NCI-H524 (cell line): ENCODE results near the gene FLNC.

ENCODE experiments used
- DNase-seq, 2 experiments: peaks; one replicate each; lab custom pipeline; 2025; lab: John Stamatoyannopoulos, UW

Gene FLNC, protein sequence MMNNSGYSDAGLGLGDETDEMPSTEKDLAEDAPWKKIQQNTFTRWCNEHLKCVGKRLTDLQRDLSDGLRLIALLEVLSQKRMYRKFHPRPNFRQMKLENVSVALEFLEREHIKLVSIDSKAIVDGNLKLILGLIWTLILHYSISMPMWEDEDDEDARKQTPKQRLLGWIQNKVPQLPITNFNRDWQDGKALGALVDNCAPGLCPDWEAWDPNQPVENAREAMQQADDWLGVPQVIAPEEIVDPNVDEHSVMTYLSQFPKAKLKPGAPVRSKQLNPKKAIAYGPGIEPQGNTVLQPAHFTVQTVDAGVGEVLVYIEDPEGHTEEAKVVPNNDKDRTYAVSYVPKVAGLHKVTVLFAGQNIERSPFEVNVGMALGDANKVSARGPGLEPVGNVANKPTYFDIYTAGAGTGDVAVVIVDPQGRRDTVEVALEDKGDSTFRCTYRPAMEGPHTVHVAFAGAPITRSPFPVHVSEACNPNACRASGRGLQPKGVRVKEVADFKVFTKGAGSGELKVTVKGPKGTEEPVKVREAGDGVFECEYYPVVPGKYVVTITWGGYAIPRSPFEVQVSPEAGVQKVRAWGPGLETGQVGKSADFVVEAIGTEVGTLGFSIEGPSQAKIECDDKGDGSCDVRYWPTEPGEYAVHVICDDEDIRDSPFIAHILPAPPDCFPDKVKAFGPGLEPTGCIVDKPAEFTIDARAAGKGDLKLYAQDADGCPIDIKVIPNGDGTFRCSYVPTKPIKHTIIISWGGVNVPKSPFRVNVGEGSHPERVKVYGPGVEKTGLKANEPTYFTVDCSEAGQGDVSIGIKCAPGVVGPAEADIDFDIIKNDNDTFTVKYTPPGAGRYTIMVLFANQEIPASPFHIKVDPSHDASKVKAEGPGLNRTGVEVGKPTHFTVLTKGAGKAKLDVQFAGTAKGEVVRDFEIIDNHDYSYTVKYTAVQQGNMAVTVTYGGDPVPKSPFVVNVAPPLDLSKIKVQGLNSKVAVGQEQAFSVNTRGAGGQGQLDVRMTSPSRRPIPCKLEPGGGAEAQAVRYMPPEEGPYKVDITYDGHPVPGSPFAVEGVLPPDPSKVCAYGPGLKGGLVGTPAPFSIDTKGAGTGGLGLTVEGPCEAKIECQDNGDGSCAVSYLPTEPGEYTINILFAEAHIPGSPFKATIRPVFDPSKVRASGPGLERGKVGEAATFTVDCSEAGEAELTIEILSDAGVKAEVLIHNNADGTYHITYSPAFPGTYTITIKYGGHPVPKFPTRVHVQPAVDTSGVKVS (N-terminal part only)

GRCh38 chr7:128830231-128831177 lies at the start of gene FLNC:
TSS of gene FLNC (plus strand) at chr7:128830406. CDS start at chr7:128830638, 232 bp downstream.
- DNase-seq = peak in 1 of 2 experiments; percentile 26

DNA sequence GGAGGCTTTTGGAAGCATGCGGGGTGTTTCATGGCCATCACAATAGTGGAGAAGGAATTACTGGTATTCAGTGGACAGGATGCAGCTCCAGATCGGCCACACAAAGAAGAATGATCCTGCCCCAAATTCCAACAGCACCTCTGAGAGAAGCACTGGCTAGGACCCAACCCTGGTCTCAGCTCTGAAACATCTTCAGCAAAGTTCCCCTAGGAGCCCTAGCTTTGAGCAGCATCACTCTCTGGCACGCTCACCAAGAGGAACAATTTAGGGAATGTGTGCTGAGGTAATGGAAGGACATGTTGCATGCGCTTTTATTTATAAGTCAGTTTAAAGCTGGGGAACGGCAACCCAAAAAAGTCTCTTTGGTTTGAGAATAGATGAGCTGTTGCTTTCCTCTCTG lies 49.1 kb upstream of the FLNC start:
- no peak for DNase-seq

DNA sequence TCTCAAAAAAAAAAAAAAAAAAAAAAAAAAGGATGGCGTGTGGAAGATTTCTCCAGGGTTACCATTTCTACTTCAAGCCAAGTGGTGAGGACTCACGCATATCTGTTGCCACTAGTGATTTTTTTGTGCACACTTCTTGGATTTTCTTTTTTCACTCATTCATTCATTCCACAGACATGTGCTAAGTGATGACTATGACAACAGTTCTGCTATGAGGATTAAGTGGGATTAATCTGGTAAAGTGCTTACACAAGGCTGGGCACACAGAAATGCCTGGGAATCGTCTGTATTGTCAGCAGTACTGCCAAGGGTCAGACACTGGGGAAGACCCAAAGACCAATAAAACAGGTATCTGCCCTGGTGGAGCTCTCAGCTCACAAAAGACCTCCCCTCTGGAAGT lies 48.4 kb upstream of the FLNC start:
- DNase-seq = peak in 1 of 2 experiments; percentile 7

DNA sequence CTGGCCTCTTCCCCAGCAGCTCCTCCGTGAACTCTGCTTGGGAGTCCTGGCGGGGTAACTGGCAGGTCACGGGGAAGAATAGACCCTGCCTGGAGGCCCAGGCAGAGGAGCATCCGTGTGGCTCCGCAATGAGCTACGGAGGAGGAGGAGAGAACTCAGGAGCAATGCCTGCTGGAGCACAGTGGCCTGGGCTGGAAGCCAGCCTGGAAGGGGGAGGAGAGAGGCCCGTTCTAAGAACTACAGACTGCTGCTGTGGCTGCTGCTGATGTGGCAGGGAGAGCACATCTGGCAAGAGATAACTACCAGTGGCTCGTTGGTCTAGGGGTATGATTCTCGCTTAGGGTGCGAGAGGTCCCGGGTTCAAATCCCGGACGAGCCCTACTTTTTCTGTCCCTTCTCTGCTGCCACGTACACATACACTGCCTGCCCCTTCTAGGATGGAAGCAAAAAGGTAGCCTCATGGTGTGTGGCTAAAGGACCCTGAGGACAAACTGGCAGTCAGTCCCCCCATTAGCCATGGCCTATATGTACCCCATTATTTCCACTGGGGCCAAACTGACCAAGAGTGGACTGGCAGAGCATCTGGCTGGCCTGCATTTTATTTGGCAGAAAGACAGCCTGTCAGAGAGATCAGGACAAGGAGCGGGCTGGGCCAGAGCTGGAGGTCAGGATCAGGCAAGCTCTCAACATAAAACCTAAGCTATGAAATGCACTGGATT lies 46.9 kb upstream of the FLNC start:
- peak in 1 of 2 experiments; percentile 8 for DNase-seq

DNA sequence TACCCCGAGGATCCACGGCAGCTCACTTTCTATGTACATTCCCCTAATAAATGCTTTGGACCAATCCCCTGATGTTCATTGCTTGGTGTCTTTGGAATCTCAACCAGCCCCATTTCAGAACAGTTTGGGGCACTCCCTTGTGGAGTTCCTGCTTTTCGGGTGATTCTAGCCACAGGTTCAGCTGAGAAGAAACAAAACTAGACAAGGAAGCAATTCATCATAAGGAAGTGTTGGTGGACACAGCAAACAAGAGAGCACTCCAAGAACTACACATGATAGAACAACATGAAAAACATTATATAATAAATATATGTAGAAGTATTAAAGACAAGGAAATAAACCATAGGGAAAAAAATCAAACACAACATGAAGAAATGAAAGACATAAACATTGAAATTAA lies 44.5 kb upstream of the FLNC start:
- DNase-seq = no peak

DNA sequence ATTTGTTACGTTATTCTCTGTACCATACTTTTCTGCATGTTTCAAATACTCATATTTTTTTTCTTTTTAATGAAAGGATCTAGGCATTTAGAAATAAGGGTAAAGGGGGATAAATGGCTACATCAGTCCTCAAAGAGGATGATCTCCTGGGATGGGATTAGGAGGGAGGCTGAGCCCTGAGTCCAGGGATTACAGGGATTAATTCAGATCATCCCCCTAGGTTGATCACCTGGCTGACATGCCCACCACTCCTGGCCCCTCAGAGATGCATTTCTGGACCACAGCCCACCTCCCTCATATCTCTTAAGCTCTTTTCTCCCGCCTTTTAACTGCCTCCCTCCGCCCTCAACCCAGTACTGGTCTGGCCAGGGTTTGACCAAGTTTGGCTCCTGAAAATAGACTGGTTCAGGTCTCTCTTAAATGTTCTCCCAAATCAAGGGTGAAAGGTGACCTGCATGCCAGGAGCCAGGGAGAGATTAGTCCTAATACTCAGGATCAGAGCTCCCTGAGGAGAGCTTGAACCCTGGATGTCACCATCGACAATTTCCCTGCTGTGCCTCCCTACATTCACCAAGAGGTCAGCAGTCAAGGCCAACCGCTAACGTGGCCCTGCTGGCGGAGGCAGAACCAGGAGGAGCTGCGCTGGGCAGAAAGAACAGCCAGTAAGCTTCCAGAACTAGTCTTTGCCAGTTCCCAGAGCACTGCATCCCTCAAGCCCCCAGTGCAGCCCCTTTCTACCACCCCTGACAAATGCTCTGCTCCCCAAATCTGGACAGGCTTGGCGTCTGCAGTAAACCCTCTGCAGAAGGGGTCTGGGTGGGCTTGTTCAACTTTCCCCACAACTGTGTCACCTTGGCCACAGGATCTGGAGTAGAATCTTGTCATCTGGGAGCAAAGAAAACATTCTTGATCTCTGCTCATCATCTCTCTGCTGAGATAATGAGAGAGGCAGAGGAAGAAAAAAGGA lies 41.5 kb upstream of the FLNC start:
- peak in 1 of 2 experiments; percentile 30 for DNase-seq

GRCh38 chr7:128790315-128791041 lies 39.7 kb upstream of the FLNC start:
- DNase-seq = peak in 1 of 2 experiments; percentile 33

DNA sequence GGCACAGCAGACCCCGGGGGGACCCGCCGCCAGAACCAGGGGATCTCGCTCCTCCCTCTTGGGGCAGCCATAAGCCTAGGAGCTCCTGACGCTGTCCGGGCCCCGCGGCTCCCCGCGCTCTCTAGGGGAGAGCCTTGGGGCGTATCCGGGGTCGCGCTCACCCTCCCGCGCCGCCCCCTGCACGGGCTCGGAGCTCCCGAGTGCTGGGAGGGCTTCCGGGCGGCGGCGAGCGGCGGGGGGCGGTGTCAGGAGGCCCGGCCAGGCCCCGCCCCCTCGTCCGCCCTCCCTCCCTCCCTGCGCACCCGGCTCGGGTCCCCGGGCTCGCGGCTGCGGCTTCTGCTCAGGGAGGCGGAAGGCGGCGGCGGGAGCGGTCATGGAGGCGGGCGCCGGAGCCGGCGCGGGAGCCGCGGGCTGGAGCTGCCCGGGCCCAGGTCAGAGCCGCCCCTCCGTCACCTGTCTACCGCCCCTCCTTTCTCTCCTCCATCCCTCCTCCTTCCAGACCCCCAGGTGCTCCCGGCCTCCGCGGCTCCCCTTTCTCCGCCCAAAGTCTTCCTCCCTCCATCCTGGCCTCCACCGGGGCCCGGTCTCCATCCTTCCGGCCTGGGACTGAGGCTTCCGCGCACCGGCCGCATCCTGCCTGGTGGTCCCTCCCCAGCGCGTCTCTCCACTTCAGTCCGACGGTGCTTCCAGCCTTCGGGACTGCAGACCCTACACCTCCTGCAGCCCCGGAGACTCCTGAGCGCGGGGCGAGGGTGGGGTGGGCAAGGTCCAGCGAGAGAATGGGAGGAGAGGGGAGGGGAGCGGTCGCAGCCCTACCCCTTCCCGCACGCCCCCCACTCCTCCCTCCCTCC lies 38.9 kb upstream of the FLNC start, which contains the start of gene CCDC136:
Gene CCDC136, plus strand, starts transcription at position 848 of the 851 bp plus-strand sequence. CDS start 444 bp downstream, outside the sequence.
- peak in 1 of 2 experiments; percentile 44 for DNase-seq

GRCh38 chr7:128791972-128792327 lies 38.3 kb upstream of the FLNC start:
- DNase-seq = peak in 1 of 2 experiments; percentile 9

- peak; percentile 59 to 61 for DNase-seq
Observed at GRCh38 chr7:128792471-128793180, 37.6 kb upstream of the FLNC start.

DNA sequence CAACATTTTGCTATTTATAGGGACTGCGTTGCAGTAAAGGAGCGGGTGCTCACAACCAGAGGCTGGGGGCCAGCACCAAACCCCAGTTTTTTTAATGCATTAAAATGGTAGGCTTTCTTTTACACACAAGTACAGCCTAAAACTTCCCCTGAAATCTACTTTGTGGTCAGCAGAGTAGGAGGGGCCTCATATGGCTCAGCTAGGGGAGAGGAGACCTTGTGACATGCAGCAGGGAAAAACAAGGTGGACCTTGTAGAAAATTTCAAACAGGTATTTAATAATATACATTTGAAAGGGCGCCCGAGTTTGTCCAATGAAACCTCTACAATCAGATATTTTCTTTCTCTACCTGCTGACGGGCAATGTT lies 37.0 kb upstream of the FLNC start:
- DNase-seq = no peak

DNA sequence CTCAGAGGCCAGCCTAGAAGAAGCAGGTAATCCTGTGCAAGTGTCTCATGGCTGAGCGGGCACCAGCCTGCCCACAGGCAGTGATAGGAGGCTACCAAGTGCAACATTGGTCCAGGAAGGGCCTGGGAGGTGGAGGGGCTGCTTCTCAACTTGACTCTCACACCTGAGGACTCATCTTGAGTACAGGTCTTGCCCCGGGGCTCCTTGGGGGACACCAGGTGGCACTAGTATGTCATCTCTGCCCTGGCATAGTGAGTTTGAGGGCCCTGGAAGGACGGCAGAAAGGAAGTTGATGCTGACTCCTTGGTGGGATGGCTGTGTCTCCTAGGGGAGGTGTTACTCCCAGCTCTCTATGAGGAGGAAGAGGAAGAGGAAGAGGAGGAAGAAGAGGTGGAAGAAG lies 36.2 kb upstream of the FLNC start:
- DNase-seq = peak in 1 of 2 experiments; percentile 4

- no peak for DNase-seq
Observed at GRCh38 chr7:128794436-128794835, 35.8 kb upstream of the FLNC start.

GRCh38 chr7:128795129-128795528 lies 35.1 kb upstream of the FLNC start:
- no peak for DNase-seq

- no peak for DNase-seq
Observed at GRCh38 chr7:128796327-128796726, 33.9 kb upstream of the FLNC start.

GRCh38 chr7:128799451-128799850 lies 30.8 kb upstream of the FLNC start:
- DNase-seq = no peak

DNA sequence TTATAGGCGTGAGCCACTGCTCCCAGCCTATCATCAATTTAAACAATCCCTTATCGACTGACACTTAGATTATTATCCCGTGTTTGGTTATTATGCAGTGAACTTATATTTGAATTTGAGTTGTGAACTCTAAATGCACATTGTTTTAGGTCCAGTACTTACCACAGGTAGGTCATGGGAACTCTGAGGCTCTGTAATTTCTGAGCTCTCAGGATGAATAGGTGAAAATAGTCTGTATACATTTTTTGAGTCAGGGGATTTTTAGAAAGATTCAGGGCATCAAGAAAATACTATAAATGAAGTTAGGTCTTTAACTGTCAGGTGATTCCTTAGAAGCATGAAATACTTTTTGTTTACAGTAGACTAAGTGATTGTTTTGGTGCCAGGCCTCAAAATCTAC lies 29.6 kb upstream of the FLNC start:
- no peak for DNase-seq
